Measurements from ENCODE around the gene NAA25.

Gene NAA25

GRCh38 chr12:112151766-112152541, 43.4 kb upstream of the NAA25 start:
- Histone ChIP-seq H2AFZ (ENCODE audit: low read length) (no peak overlapping the region), H3K79me1 (ENCODE audit: low read depth, low read length) (no peaks in the 10 kb centered on the region), H2BK120ac (ENCODE audit: low read depth, low read length) (no peak overlapping the region), H3K36me3 (replicated peaks in 1 of 2; ENCODE audit: control insufficient read depth in 2 of 2, insufficient read depth in 2 of 2, low read length in 2 of 2) (peaks cover 40 to 71% of the 10 kb centered on the region in 2 donors), H3K27me3 (ENCODE audit: control insufficient read depth in 3 of 3, insufficient read depth in 3 of 3, low read depth in 1 of 3, low read length in 3 of 3) (no peaks in the 10 kb centered on the region), H3K4me2 (ENCODE audit: insufficient read depth, low read length, poor library complexity, severe bottlenecking) (no peak overlapping the region), H2AK5ac (ENCODE audit: low read depth, low read length) (no peak overlapping the region), H3K4me1 (ENCODE audit: control insufficient read depth in 2 of 2, insufficient read depth in 1 of 2, low read depth in 1 of 2, low read length in 2 of 2) (no peaks in the 10 kb centered on the region), H4K91ac (ENCODE audit: low read depth, low read length, poor library complexity) (no peak overlapping the region), H2BK12ac (ENCODE audit: low read length) (no peak overlapping the region), H4K8ac (ENCODE audit: low read depth, low read length) (no peak overlapping the region), H3K18ac (ENCODE audit: low read length) (no peak overlapping the region), H3K23ac (ENCODE audit: low read depth, low read length, poor library complexity) (no peak overlapping the region), H3K4ac (ENCODE audit: low read length) (no peak overlapping the region), H3K4me3 (ENCODE audit: low read length in 2 of 2) (no peak overlapping the region), H3K9me3 (replicated peaks in 1 of 2; ENCODE audit: control insufficient read depth in 2 of 2, insufficient read depth in 1 of 2, low read depth in 1 of 2, low read length in 2 of 2) (peaks cover 0 to 3% of the 10 kb centered on the region in 2 donors), H3K27ac (replicated peaks; ENCODE audit: low read length) (no peak overlapping the region), H3K14ac (ENCODE audit: low read length) (no peak overlapping the region), H2BK15ac (ENCODE audit: low read length) (no peak overlapping the region), H3K9ac (ENCODE audit: low read depth, low read length, poor library complexity) (no peak overlapping the region), H2BK5ac (ENCODE audit: low read length) (no peak overlapping the region)
- DNase-seq (ENCODE audit: low spot score), result no peak
- no CpG with 5 or more reads among the region's 11 CpGs for WGBS, 2 donors (ENCODE audit: extremely low coverage in 2 of 2, insufficient read length in 2 of 2, insufficient replicate concordance in 1 of 2)

GRCh38 chr12:112149596-112149995, 41.0 kb upstream of the NAA25 start:
- no peak overlapping the region for H2AFZ ChIP-seq (ENCODE audit: low read length)
- H2BK120ac ChIP-seq (ENCODE audit: low read depth, low read length), result no peak overlapping the region
- no CpG with 5 or more reads among the region's 5 CpGs for WGBS, 2 donors (ENCODE audit: extremely low coverage in 2 of 2, insufficient read length in 2 of 2, insufficient replicate concordance in 1 of 2)
- no peak overlapping the region for H2BK5ac ChIP-seq (ENCODE audit: low read length)
- peaks cover 0 to 3% of the 10 kb centered on the region in 2 donors for H3K9me3 ChIP-seq (replicated peaks in 1 of 2; ENCODE audit: control insufficient read depth in 2 of 2, insufficient read depth in 1 of 2, low read depth in 1 of 2, low read length in 2 of 2)
- no peaks in the 10 kb centered on the region for H3K4me1 ChIP-seq (ENCODE audit: control insufficient read depth in 2 of 2, insufficient read depth in 1 of 2, low read depth in 1 of 2, low read length in 2 of 2)
- DNase-seq (ENCODE audit: low spot score), result no peak
- H4K8ac ChIP-seq (ENCODE audit: low read depth, low read length), result no peak overlapping the region
- H3K36me3 ChIP-seq (replicated peaks in 1 of 2; ENCODE audit: control insufficient read depth in 2 of 2, insufficient read depth in 2 of 2, low read length in 2 of 2), result peaks cover 49 to 93% of the 10 kb centered on the region in 2 donors
- no peak overlapping the region for H3K9ac ChIP-seq (ENCODE audit: low read depth, low read length, poor library complexity)
- H3K27ac ChIP-seq (replicated peaks; ENCODE audit: low read length), result no peak overlapping the region
- H3K14ac ChIP-seq (ENCODE audit: low read length), result no peak overlapping the region
- no peak overlapping the region for H3K4me3 ChIP-seq (ENCODE audit: low read length in 2 of 2)
- no peak overlapping the region for H3K23ac ChIP-seq (ENCODE audit: low read depth, low read length, poor library complexity)
- no peak overlapping the region for H4K91ac ChIP-seq (ENCODE audit: low read depth, low read length, poor library complexity)
- no peak overlapping the region for H2BK12ac ChIP-seq (ENCODE audit: low read length)
- no peaks in the 10 kb centered on the region for H3K79me1 ChIP-seq (ENCODE audit: low read depth, low read length)
- no peak overlapping the region for H3K4me2 ChIP-seq (ENCODE audit: insufficient read depth, low read length, poor library complexity, severe bottlenecking)
- no peak overlapping the region for H2BK15ac ChIP-seq (ENCODE audit: low read length)
- H3K27me3 ChIP-seq (ENCODE audit: control insufficient read depth in 3 of 3, insufficient read depth in 3 of 3, low read depth in 1 of 3, low read length in 3 of 3), result no peaks in the 10 kb centered on the region
- no peak overlapping the region for H3K18ac ChIP-seq (ENCODE audit: low read length)
- H3K4ac ChIP-seq (ENCODE audit: low read length), result no peak overlapping the region
- H2AK5ac ChIP-seq (ENCODE audit: low read depth, low read length), result no peak overlapping the region

GRCh38 chr12:112148031-112148513, 39.5 kb upstream of the NAA25 start:
- H3K27ac ChIP-seq (replicated peaks; ENCODE audit: low read length), result no peak overlapping the region
- H3K79me1 ChIP-seq (ENCODE audit: low read depth, low read length), result no peaks in the 10 kb centered on the region
- H3K4me2 ChIP-seq (ENCODE audit: insufficient read depth, low read length, poor library complexity, severe bottlenecking), result no peak overlapping the region
- H3K14ac ChIP-seq (ENCODE audit: low read length), result no peak overlapping the region
- H2BK15ac ChIP-seq (ENCODE audit: low read length), result no peak overlapping the region
- no CpG with 5 or more reads among the region's 3 CpGs for WGBS, 2 donors (ENCODE audit: extremely low coverage in 2 of 2, insufficient read length in 2 of 2, insufficient replicate concordance in 1 of 2)
- no peak overlapping the region for H4K91ac ChIP-seq (ENCODE audit: low read depth, low read length, poor library complexity)
- H3K18ac ChIP-seq (ENCODE audit: low read length), result no peak overlapping the region
- no peaks in the 10 kb centered on the region for H3K9me3 ChIP-seq (replicated peaks in 1 of 2; ENCODE audit: control insufficient read depth in 2 of 2, insufficient read depth in 1 of 2, low read depth in 1 of 2, low read length in 2 of 2)
- H2AK5ac ChIP-seq (ENCODE audit: low read depth, low read length), result no peak overlapping the region
- no peak overlapping the region for H3K4me3 ChIP-seq (ENCODE audit: low read length in 2 of 2)
- H2BK12ac ChIP-seq (ENCODE audit: low read length), result no peak overlapping the region
- H3K9ac ChIP-seq (ENCODE audit: low read depth, low read length, poor library complexity), result no peak overlapping the region
- no peak overlapping the region for H3K23ac ChIP-seq (ENCODE audit: low read depth, low read length, poor library complexity)
- H2BK120ac ChIP-seq (ENCODE audit: low read depth, low read length), result no peak overlapping the region
- H3K4ac ChIP-seq (ENCODE audit: low read length), result no peak overlapping the region
- H3K36me3 ChIP-seq (replicated peaks in 1 of 2; ENCODE audit: control insufficient read depth in 2 of 2, insufficient read depth in 2 of 2, low read length in 2 of 2), result peaks cover 43 to 92% of the 10 kb centered on the region in 2 donors
- no peak overlapping the region for H4K8ac ChIP-seq (ENCODE audit: low read depth, low read length)
- no peak overlapping the region for H2AFZ ChIP-seq (ENCODE audit: low read length)
- DNase-seq (ENCODE audit: low spot score), result no peak
- no peaks in the 10 kb centered on the region for H3K4me1 ChIP-seq (ENCODE audit: control insufficient read depth in 2 of 2, insufficient read depth in 1 of 2, low read depth in 1 of 2, low read length in 2 of 2)
- H3K27me3 ChIP-seq (ENCODE audit: control insufficient read depth in 3 of 3, insufficient read depth in 3 of 3, low read depth in 1 of 3, low read length in 3 of 3), result no peaks in the 10 kb centered on the region
- H2BK5ac ChIP-seq (ENCODE audit: low read length), result no peak overlapping the region

GRCh38 chr12:112146123-112146522, 37.5 kb upstream of the NAA25 start:
- Histone ChIP-seq H3K9me3 (replicated peaks in 1 of 2; ENCODE audit: control insufficient read depth in 2 of 2, insufficient read depth in 1 of 2, low read depth in 1 of 2, low read length in 2 of 2) (no peaks in the 10 kb centered on the region), H3K36me3 (replicated peaks in 1 of 2; ENCODE audit: control insufficient read depth in 2 of 2, insufficient read depth in 2 of 2, low read length in 2 of 2) (peaks cover 30 to 89% of the 10 kb centered on the region in 2 donors), H2AFZ (ENCODE audit: low read length) (no peak overlapping the region), H4K8ac (ENCODE audit: low read depth, low read length) (no peak overlapping the region), H3K9ac (ENCODE audit: low read depth, low read length, poor library complexity) (no peak overlapping the region), H2BK5ac (ENCODE audit: low read length) (no peak overlapping the region), H2BK15ac (ENCODE audit: low read length) (no peak overlapping the region), H3K4me2 (ENCODE audit: insufficient read depth, low read length, poor library complexity, severe bottlenecking) (no peak overlapping the region), H3K23ac (ENCODE audit: low read depth, low read length, poor library complexity) (no peak overlapping the region), H3K27ac (replicated peaks; ENCODE audit: low read length) (no peak overlapping the region), H4K91ac (ENCODE audit: low read depth, low read length, poor library complexity) (no peak overlapping the region), H2BK12ac (ENCODE audit: low read length) (no peak overlapping the region), H3K4me3 (ENCODE audit: low read length in 2 of 2) (no peak overlapping the region), H3K18ac (ENCODE audit: low read length) (no peak overlapping the region), H3K4me1 (ENCODE audit: control insufficient read depth in 2 of 2, insufficient read depth in 1 of 2, low read depth in 1 of 2, low read length in 2 of 2) (no peaks in the 10 kb centered on the region), H3K27me3 (ENCODE audit: control insufficient read depth in 3 of 3, insufficient read depth in 3 of 3, low read depth in 1 of 3, low read length in 3 of 3) (no peaks in the 10 kb centered on the region), H2AK5ac (ENCODE audit: low read depth, low read length) (no peak overlapping the region), H2BK120ac (ENCODE audit: low read depth, low read length) (no peak overlapping the region), H3K4ac (ENCODE audit: low read length) (no peak overlapping the region), H3K79me1 (ENCODE audit: low read depth, low read length) (no peaks in the 10 kb centered on the region), H3K14ac (ENCODE audit: low read length) (no peak overlapping the region)
- DNase-seq (ENCODE audit: low spot score), result no peak
- no CpG with 5 or more reads among the region's 1 CpG for WGBS, 2 donors (ENCODE audit: extremely low coverage in 2 of 2, insufficient read length in 2 of 2, insufficient replicate concordance in 1 of 2)

Measured in neuronal stem cell (in vitro differentiated cells).